MG63 (cell line): Measurements from ENCODE around the gene NFIC. TPM values are rescaled to one million over a fixed set of nuclear protein-coding genes. Genes with fewer than 3 reads are reported as not detected.

ENCODE experiments used
- DNase-seq: peaks from one replicate; pipeline ENCODE4 v3.0.0-alpha.2; 2020
- H3K27me3 ChIP-seq: fragments of 250-450 bp; sonication (Bioruptor Pico); 2 replicates; pipeline ENCODE4 v1.5.1; 2020; ENCODE audit warnings: mild to moderate bottlenecking, moderate library complexity
- H3K36me3 ChIP-seq: fragments of 250-450 bp; sonication (Bioruptor Pico); 2 replicates; pipeline ENCODE4 v1.5.1; 2020; ENCODE audit warnings: mild to moderate bottlenecking, moderate library complexity
- H3K4me3 ChIP-seq: fragments of 250-450 bp; sonication (Bioruptor Pico); 2 replicates; pipeline ENCODE4 v1.5.1; 2020; ENCODE audit warnings: mild to moderate bottlenecking, moderate library complexity
- H3K9me3 ChIP-seq: fragments of 250-450 bp; sonication (Bioruptor Pico); 2 replicates; pipeline ENCODE4 v1.5.1; 2020; ENCODE audit warnings: mild to moderate bottlenecking, moderate library complexity
- total RNA-seq: library from RNA; depleted of rRNA; stranded (reverse); fragments of >200 nt; shearing (Covaris generic); gene quantifications from 2 replicates; pipeline ENCODE4 v1.2.3, GENCODE V29; 2014; ENCODE audit warnings: low replicate concordance

Gene NFIC
- total RNA-seq, 1 experiment from 2014 or later = 14.1 TPM

- peaks cover 11% of the 10 kb centered on the region for H3K36me3 ChIP-seq
- H3K9me3 ChIP-seq = no peaks in the 10 kb centered on the region
- no peak for DNase-seq
- H3K4me3 ChIP-seq = no peak overlapping the region
- no peaks in the 10 kb centered on the region for H3K27me3 ChIP-seq
Measured at GRCh38 chr19:3458229-3459088, 92.1 kb downstream of the NFIC start.

- Histone ChIP-seq H3K4me3 (no peak overlapping the region), H3K9me3 (no peaks in the 10 kb centered on the region), H3K27me3 (no peaks in the 10 kb centered on the region), H3K36me3 (peaks cover 8% of the 10 kb centered on the region)
- DNase-seq = peak; percentile 43
Measured at GRCh38 chr19:3459089-3459881, 92.9 kb downstream of the NFIC start.

- no peaks in the 10 kb centered on the region for H3K9me3 ChIP-seq
- DNase-seq = no peak
- H3K36me3 ChIP-seq = peaks cover 4% of the 10 kb centered on the region
- no peaks in the 10 kb centered on the region for H3K27me3 ChIP-seq
- H3K4me3 ChIP-seq = no peak overlapping the region
Measured at GRCh38 chr19:3459965-3460582, 93.7 kb downstream of the NFIC start.

GRCh38 chr19:3462991-3463713 is 96.8 kb downstream of the NFIC start:
- no peak for DNase-seq
- Histone ChIP-seq H3K4me3 (no peak overlapping the region), H3K36me3 (peaks cover 4% of the 10 kb centered on the region), H3K27me3 (no peaks in the 10 kb centered on the region), H3K9me3 (peaks cover 2% of the 10 kb centered on the region; the same call in 1 of the 2 replicates)

- H3K4me3 ChIP-seq = no peak overlapping the region
- no peak for DNase-seq
- H3K9me3 ChIP-seq = peaks cover 2% of the 10 kb centered on the region; the same call in 1 of the 2 replicates
- H3K27me3 ChIP-seq = no peaks in the 10 kb centered on the region
- peaks cover 4% of the 10 kb centered on the region for H3K36me3 ChIP-seq
Measured at GRCh38 chr19:3463714-3464586, 97.6 kb downstream of the NFIC start.

GRCh38 chr19:3464587-3465235 is 98.3 kb downstream of the NFIC start:
- no peak for DNase-seq
- H3K36me3 ChIP-seq = peaks cover 2% of the 10 kb centered on the region
- no peak overlapping the region for H3K4me3 ChIP-seq
- no peaks in the 10 kb centered on the region for H3K27me3 ChIP-seq
- H3K9me3 ChIP-seq = peaks cover 2% of the 10 kb centered on the region; the same call in 1 of the 2 replicates

GRCh38 chr19:3465552-3465951 is 99.2 kb downstream of the NFIC start:
- Histone ChIP-seq H3K36me3 (no peaks in the 10 kb centered on the region; the same call in none of the 2 replicates), H3K27me3 (no peaks in the 10 kb centered on the region), H3K9me3 (peaks cover 2% of the 10 kb centered on the region; the same call in 1 of the 2 replicates), H3K4me3 (no peak overlapping the region)
- no peak for DNase-seq

- no peak for DNase-seq
- Histone ChIP-seq H3K36me3 (no peaks in the 10 kb centered on the region; the same call in none of the 2 replicates), H3K27me3 (no peaks in the 10 kb centered on the region), H3K4me3 (no peak overlapping the region), H3K9me3 (peaks cover 2% of the 10 kb centered on the region; the same call in 1 of the 2 replicates)
Measured at GRCh38 chr19:3466635-3467034, 100.3 kb downstream of the NFIC start.

- no peaks in the 10 kb centered on the region; the same call in none of the 2 replicates for H3K36me3 ChIP-seq
- no peak for DNase-seq
- H3K9me3 ChIP-seq = peaks cover 2% of the 10 kb centered on the region; the same call in 1 of the 2 replicates
- H3K27me3 ChIP-seq = no peaks in the 10 kb centered on the region
- no peak overlapping the region for H3K4me3 ChIP-seq
Measured at GRCh38 chr19:3467437-3468198, 101.2 kb downstream of the NFIC start.

- no peaks in the 10 kb centered on the region; the same call in 1 of the 2 replicates for H3K36me3 ChIP-seq
- peaks cover 2% of the 10 kb centered on the region; the same call in 1 of the 2 replicates for H3K9me3 ChIP-seq
- no peaks in the 10 kb centered on the region for H3K27me3 ChIP-seq
- DNase-seq = no peak
- H3K4me3 ChIP-seq = no peak overlapping the region
Measured at GRCh38 chr19:3468211-3468610, 101.8 kb downstream of the NFIC start.

- DNase-seq = no peak
Measured at GRCh38 chr19:3469638-3470499, 103.5 kb downstream of the NFIC start.

GRCh38 chr19:3470500-3471128 is 104.2 kb downstream of the NFIC start:
- peaks cover 2% of the 10 kb centered on the region; the same call in 1 of the 2 replicates for H3K9me3 ChIP-seq
- no peak for DNase-seq

More at GRCh38 chr19:3469638-3470499, 103.5 kb downstream of the NFIC start:
- no peak overlapping the region for H3K4me3 ChIP-seq
- no peaks in the 10 kb centered on the region for H3K27me3 ChIP-seq
- peaks cover 2% of the 10 kb centered on the region; the same call in 1 of the 2 replicates for H3K9me3 ChIP-seq
- H3K36me3 ChIP-seq = no peaks in the 10 kb centered on the region; the same call in 1 of the 2 replicates

More at GRCh38 chr19:3470500-3471128, 104.2 kb downstream of the NFIC start:
- H3K36me3 ChIP-seq = no peaks in the 10 kb centered on the region; the same call in 1 of the 2 replicates
- H3K27me3 ChIP-seq = no peaks in the 10 kb centered on the region
- no peak overlapping the region for H3K4me3 ChIP-seq
